Stimulated activated naive CD8-positive, alpha-beta T cell treated with anti-CD3 and anti-CD28 coated beads, Interleukin-15, amount 100 ng/mL, for 72 hours (primary cell): ENCODE results near the gene TMEM237.
"Not testable (repeated sequence)": the region's sequence is repeated elsewhere in the genome, so short reads cannot be mapped to it uniquely, and the experiment has no call there.

ENCODE experiments used
- ATAC-seq: fragments of 150-1000 bp; cut with Tn5 transposase; 2 replicates; pipeline ENCODE4 v1.10.0; 2021; ENCODE audit warnings: mild to moderate bottlenecking, moderate library complexity
- DNase-seq, 2 donors: peaks; one replicate each; pipeline ENCODE4 v3.0.0; 2021 to 2022
- H3K27ac Mint-ChIP-seq, 2 donors: one replicate each; pipeline ENCODE4 v1.8.0; 2022; ENCODE audit warnings: mild to moderate bottlenecking in 2 of 2, mixed read lengths in 2 of 2, moderate library complexity in 2 of 2
- H3K27me3 Mint-ChIP-seq: one replicate; pipeline ENCODE4 v1.8.0; 2022; ENCODE audit warnings: mixed read lengths
- H3K4me1 Mint-ChIP-seq: one replicate; pipeline ENCODE4 v1.8.0; 2022; ENCODE audit warnings: mild to moderate bottlenecking, mixed read lengths
- H3K4me3 Mint-ChIP-seq, 2 donors: one replicate each; pipeline ENCODE4 v1.8.0; 2022; ENCODE audit warnings: mild to moderate bottlenecking in 2 of 2, mixed read lengths in 2 of 2, moderate library complexity in 1 of 2
- H3K9me3 Mint-ChIP-seq, 2 donors: one replicate each; pipeline ENCODE4 v1.8.0; 2022; ENCODE audit warnings: mixed read lengths in 2 of 2

TMEM237 gene

DNA sequence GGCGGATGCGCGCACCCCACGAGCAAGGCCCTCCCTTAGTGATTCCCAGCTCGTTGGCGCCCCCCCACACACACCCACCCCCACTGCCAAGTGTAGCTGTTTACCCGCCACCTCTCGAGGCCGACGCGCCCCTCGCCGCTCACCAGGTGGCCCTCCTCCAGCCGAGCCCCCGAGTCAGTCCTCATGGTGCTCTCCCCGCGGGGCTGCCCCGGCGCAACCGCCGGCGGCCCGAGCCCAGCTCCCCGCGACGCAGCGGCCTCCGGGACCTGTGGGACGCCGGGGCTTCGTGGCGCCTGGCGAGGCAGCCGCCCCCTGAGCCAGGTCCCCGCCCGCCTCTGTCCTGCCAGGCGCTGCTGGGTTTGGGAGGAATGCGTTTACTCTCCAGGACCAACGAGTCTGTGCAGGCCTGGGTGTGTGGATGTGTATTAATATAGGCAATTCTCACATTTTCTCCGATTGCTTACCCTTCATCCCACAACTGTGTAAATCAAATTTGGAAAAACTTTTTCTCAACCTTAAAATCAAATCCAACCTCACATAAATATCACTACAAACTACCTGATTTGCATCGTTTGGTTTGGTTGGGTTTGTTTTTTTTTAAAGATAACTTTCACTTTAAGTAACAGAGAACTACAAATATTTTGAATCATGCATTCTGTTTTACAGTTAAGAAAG lies at the start of gene TMEM237:
Gene TMEM237 (minus strand): TSS at position 288 of the 675 bp plus-strand sequence. CDS start 103 bp downstream, at position 185.
- H3K27me3 Mint-ChIP-seq, result no peaks in the 10 kb centered on the region
- DNase-seq (peak; percentile 57 to 60), ATAC-seq (peak; percentile 68)
- H3K4me3 Mint-ChIP-seq, result peak within 1 kb of the TSS; percentile 89 to 96
- H3K27ac Mint-ChIP-seq, result peak within 1 kb of the TSS; percentile 96 to 98
- H3K9me3 Mint-ChIP-seq, result no peaks in the 10 kb centered on the region
- H3K4me1 Mint-ChIP-seq, result peaks cover 18% of the 10 kb centered on the region

DNA sequence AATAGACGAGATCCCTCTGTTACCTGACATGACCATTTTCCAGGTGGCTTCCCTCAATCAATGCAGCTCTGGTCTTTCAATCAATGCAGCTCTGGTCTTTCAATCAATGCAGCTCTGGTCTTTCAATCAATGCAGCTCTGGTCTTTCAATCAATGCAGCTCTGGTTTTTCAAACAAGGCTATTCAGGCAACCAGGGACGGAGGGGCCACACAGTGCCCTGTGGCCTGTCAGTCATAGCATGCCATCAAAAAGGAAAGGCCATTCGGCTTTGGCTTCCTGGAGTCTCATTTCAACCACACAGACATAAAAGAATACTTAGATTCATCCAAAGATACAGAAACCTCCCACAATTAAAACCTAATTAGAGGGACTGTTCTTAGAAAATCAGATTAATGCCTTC lies 41.9 kb upstream of the TMEM237 start:
- no peak overlapping the region for H3K27ac Mint-ChIP-seq
- H3K9me3 Mint-ChIP-seq, result no peaks in the 10 kb centered on the region
- H3K27me3 Mint-ChIP-seq, result no peaks in the 10 kb centered on the region
- no peak for ATAC-seq
- no peak for DNase-seq
- no peaks in the 10 kb centered on the region for H3K4me1 Mint-ChIP-seq
- no peak overlapping the region for H3K4me3 Mint-ChIP-seq

GRCh38 chr2:201680743-201681142 lies 37.4 kb upstream of the TMEM237 start:
- Mint-ChIP-seq H3K27me3 (no peaks in the 10 kb centered on the region), H3K9me3 (no peaks in the 10 kb centered on the region), H3K4me3 (no peak overlapping the region), H3K27ac (no peak overlapping the region), H3K4me1 (no peaks in the 10 kb centered on the region)
- no peak for ATAC-seq
- DNase-seq, result peak in 1 of 2 donors; percentile 7

DNA sequence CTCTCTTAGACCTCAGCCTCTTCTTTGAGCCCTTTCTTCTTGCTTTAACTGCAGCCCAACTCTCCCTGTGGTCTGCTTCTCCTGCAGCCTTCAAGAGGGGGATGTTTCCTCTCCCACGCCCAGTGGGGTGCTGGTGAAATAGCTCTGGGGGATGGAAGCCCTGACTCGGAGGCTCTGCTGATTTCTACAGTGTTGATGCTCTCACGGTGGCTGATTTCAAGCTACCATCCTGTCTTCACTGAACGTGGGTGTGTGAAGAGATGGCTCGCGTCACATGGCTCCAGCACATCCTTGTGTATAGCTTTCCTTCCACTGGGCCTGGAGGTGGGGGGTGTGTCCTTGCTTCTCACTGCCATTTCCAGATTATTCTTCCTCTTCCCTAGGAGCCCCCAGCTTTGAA lies 35.1 kb upstream of the TMEM237 start:
- Mint-ChIP-seq H3K4me3 (no peak overlapping the region), H3K4me1 (no peaks in the 10 kb centered on the region), H3K27ac (no peak overlapping the region), H3K27me3 (no peaks in the 10 kb centered on the region), H3K9me3 (no peaks in the 10 kb centered on the region)
- ATAC-seq (no peak), DNase-seq (no peak)

GRCh38 chr2:201675454-201675853 lies 32.2 kb upstream of the TMEM237 start:
- H3K4me1 Mint-ChIP-seq, result no peaks in the 10 kb centered on the region
- H3K27ac Mint-ChIP-seq, result no peak overlapping the region
- DNase-seq (no peak), ATAC-seq (no peak)
- no peaks in the 10 kb centered on the region for H3K9me3 Mint-ChIP-seq
- no peaks in the 10 kb centered on the region for H3K27me3 Mint-ChIP-seq
- no peak overlapping the region for H3K4me3 Mint-ChIP-seq

DNA sequence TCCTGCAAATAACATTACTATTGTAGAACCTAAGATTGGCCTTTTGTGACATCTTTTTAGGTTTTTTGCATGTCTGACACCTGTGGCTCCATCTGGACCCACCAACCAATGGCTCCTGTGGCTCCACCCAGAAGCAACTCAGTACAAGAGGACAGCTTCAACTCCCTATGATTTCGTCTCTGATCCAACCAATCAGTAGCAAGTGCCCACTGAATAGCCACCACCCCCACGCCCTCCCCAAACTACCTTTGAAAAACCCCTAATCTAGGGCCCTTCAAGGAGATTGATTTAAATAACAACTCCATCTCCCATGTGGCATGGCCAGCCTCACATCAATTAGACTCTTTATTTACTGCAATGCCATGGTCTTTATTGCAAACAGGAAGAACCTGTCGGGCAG lies 31.5 kb upstream of the TMEM237 start:
- ATAC-seq (no peak), DNase-seq (no peak)
- no peak overlapping the region for H3K4me3 Mint-ChIP-seq
- no peaks in the 10 kb centered on the region for H3K27me3 Mint-ChIP-seq
- H3K4me1 Mint-ChIP-seq, result no peaks in the 10 kb centered on the region
- no peaks in the 10 kb centered on the region for H3K9me3 Mint-ChIP-seq
- H3K27ac Mint-ChIP-seq, result no peak overlapping the region

- DNase-seq, result no peak
- Mint-ChIP-seq H3K4me1 (no peaks in the 10 kb centered on the region), H3K9me3 (no peaks in the 10 kb centered on the region), H3K27me3 (no peaks in the 10 kb centered on the region), H3K4me3 (no peak overlapping the region), H3K27ac (no peak overlapping the region)
- ATAC-seq, result peak; percentile 82
Measured at GRCh38 chr2:201674298-201674697, 31.0 kb upstream of the TMEM237 start.

DNA sequence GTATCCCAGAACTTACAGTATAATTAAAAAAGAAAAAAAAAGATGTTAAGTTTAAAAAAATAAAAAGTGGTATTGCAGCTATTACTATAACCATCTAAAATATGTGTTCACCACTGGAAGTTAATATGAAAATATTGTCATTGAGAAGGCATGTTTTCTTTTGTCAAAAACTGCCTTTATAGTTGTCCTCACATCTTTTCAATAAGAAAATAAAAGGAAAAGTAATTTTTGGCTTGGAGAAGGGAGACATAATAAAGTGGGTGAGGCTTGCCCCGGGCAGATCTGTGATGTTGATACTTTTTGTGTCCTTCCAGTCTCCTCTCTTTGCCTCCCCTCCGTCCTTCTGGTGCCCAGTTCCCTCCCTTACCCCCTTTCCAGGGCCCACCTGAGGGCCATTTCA lies 30.2 kb upstream of the TMEM237 start:
- H3K9me3 Mint-ChIP-seq, result no peaks in the 10 kb centered on the region
- ATAC-seq (no peak), DNase-seq (no peak)
- H3K4me1 Mint-ChIP-seq, result no peaks in the 10 kb centered on the region
- no peaks in the 10 kb centered on the region for H3K27me3 Mint-ChIP-seq
- H3K4me3 Mint-ChIP-seq, result no peak overlapping the region
- H3K27ac Mint-ChIP-seq, result no peak overlapping the region

GRCh38 chr2:201671205-201671604 lies 27.9 kb upstream of the TMEM237 start:
- not testable (repeated sequence) for H3K4me3 Mint-ChIP-seq, H3K9me3 Mint-ChIP-seq, ATAC-seq, H3K4me1 Mint-ChIP-seq, H3K27me3 Mint-ChIP-seq, DNase-seq, H3K27ac Mint-ChIP-seq

DNA sequence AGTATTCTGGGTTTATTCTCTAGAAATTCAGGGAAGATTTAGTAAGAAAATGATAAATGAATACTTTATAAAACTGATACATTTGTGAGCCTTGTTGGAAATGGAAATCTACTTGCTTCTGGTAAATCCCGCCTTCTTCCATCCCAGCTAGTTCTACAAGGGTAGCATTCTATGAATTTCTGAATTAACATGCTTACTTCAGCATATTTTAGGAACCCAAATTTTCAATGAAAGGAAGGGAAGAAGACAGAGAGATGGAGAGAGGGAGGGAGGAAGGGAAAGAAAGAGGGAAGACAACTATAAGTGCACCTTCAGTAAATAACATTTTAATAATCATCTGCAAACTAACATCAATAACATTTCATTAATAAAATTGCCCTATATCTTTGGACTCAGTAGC lies 26.6 kb upstream of the TMEM237 start:
- DNase-seq (no peak), ATAC-seq (no peak)
- no peak overlapping the region for H3K4me3 Mint-ChIP-seq
- H3K27ac Mint-ChIP-seq, result no peak overlapping the region
- no peaks in the 10 kb centered on the region for H3K9me3 Mint-ChIP-seq
- H3K27me3 Mint-ChIP-seq, result no peaks in the 10 kb centered on the region
- no peaks in the 10 kb centered on the region for H3K4me1 Mint-ChIP-seq

DNA sequence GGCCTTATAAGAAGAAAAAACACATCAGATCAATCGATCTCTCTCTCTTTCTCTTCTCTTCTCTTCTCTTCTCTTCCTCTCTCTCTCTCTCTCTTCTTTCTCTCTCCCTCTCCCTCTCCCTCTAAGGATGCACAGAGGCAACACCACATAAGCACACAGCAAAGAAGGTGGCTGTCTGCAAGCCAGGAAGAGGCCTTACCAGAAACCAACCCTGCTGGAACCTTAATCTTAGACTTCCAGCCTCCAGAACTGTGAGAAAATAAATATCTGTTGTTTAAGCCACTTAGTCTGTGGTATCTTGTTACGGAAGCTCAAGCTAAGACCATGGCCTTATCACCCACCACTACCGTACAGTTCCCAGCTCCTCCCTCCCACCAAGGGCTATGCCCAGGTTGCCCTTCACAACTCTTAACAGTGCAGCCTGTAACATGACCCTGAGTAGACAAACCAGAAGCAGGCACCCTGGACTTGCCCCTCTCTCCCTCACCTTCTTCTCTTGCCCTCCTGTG lies 25.2 kb upstream of the TMEM237 start:
- DNase-seq, result no peak
- H3K27me3 Mint-ChIP-seq, result no peaks in the 10 kb centered on the region
- H3K27ac Mint-ChIP-seq, result peak overlapping the region; percentile 21 to 42
- H3K9me3 Mint-ChIP-seq, result no peaks in the 10 kb centered on the region
- no peak for ATAC-seq
- no peak overlapping the region for H3K4me3 Mint-ChIP-seq
- H3K4me1 Mint-ChIP-seq, result no peaks in the 10 kb centered on the region

DNA sequence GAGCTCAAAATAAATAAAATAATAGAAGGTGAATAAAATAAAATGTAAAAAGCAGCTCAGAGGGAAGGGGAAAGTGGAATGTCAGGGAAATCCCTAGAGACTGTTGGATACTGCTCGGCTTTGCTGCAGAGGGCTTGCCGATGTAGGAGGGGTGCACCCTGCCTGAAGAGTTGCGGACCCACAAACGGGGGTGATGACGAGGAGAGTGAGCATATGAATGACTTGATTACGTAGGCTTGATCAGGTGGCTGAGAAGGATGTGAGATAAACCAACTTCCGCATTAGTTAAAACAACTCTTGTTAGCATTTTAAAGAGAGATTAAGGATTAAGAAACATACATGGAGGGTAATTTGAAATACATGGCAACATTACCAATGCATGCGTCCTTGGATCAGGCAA lies 21.0 kb upstream of the TMEM237 start:
- H3K4me1 Mint-ChIP-seq, result no peaks in the 10 kb centered on the region
- no peaks in the 10 kb centered on the region for H3K9me3 Mint-ChIP-seq
- H3K4me3 Mint-ChIP-seq, result no peak overlapping the region
- no peaks in the 10 kb centered on the region for H3K27me3 Mint-ChIP-seq
- ATAC-seq, result no peak
- H3K27ac Mint-ChIP-seq, result no peak overlapping the region
- no peak for DNase-seq

GRCh38 chr2:201661366-201661765 lies 18.1 kb upstream of the TMEM237 start:
- ATAC-seq (no peak), DNase-seq (no peak)
- H3K27ac Mint-ChIP-seq, result no peak overlapping the region
- H3K4me1 Mint-ChIP-seq, result no peaks in the 10 kb centered on the region
- no peaks in the 10 kb centered on the region for H3K27me3 Mint-ChIP-seq
- H3K4me3 Mint-ChIP-seq, result no peak overlapping the region
- H3K9me3 Mint-ChIP-seq, result no peaks in the 10 kb centered on the region

DNA sequence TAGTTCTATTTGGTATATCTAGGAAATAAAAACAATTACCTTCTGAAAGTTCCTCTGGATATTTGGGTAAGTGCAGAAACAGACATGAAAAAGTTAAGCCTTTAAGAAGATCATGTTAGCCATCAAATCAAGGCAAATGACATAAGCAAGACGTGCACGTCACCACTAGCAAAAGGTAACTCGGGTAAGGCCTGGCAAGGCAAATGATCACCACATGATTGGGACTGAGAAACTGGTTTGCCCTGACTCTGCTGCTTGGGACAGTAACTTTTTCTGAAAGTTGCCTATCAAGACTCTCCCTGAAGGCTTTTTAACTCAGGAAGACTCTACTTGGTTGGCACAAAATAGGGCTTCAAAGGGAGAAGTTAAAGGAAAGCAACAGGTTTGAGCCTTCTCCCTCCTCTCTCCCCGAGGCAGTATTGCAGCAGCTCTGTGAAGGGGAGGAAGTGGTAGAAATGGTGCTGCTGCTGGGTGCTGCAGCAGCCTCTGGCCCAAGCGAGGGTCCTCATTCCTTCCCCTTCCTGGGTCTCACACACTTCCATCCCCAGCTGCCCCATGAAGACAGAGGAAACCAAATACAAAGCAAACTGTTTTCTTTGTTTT lies 17.1 kb upstream of the TMEM237 start:
- ATAC-seq (no peak), DNase-seq (no peak)
- H3K9me3 Mint-ChIP-seq, result no peaks in the 10 kb centered on the region
- H3K27ac Mint-ChIP-seq, result no peak overlapping the region
- H3K4me3 Mint-ChIP-seq, result no peak overlapping the region
- no peaks in the 10 kb centered on the region for H3K27me3 Mint-ChIP-seq
- H3K4me1 Mint-ChIP-seq, result no peaks in the 10 kb centered on the region

DNA sequence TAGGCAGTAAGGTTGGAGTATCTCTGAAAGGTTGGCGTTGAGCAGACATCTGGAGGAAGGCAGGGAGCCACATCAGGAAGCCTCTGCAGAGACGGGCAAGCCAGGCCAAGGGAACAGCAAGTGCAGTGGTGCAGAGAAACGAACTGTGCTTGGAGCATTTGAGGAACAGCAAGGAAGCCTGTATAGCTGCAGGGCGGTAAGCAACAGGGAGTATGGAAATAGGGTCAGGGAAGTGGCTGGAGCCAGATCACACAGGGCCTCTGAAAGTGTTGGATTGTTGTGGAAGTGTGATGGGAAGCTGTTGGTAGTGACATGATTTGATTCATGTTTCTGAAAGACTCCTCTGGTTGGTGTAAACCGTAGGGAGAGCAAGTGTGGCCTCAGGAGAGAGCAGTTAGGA lies 13.4 kb upstream of the TMEM237 start:
- ATAC-seq (no peak), DNase-seq (no peak)
- Mint-ChIP-seq H3K27ac (no peak overlapping the region), H3K27me3 (peaks cover 14% of the 10 kb centered on the region), H3K4me1 (peaks cover 9% of the 10 kb centered on the region), H3K9me3 (no peaks in the 10 kb centered on the region), H3K4me3 (no peak overlapping the region)

DNA sequence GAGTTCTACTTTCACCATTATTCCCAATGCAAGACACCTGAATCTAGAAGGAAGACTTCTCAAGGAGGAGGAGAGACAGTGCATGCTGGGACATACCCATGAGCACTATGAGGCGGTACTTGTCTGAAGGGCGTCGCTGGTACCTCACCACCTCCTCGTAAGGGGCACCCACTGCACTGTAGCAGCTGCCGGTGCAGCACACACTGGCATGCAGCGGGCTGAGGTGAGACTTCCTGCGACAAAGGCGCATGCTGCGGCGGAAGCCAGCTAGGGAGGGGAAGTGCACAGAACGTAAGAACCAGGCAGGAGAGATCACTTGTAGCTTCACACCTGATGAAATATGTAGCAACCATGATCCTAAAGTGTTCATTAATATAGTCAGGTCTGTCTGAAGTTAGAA lies 12.8 kb upstream of the TMEM237 start:
- ATAC-seq (no peak), DNase-seq (no peak)
- Mint-ChIP-seq H3K27me3 (peaks cover 14% of the 10 kb centered on the region), H3K4me1 (peaks cover 9% of the 10 kb centered on the region), H3K9me3 (no peaks in the 10 kb centered on the region), H3K27ac (no peak overlapping the region), H3K4me3 (no peak overlapping the region)
